SK-N-DZ (cell line): ENCODE data around the gene ALB. TPM values are rescaled to one million over a fixed set of nuclear protein-coding genes. Genes with fewer than 3 reads are reported as not detected.
"Not testable (repeated sequence)": the region's sequence is repeated elsewhere in the genome, so short reads cannot be mapped to it uniquely, and the experiment has no call there.

Experiments used
- DNase-seq: peaks from one replicate; pipeline ENCODE4 v3.0.0-alpha.2; 2015; ENCODE audit warnings: low spot score
- polyA plus RNA-seq, 2 experiments: library from polyadenylated mRNA; depleted of rRNA; stranded (reverse); fragments of >200 nt; gene quantifications; 2 replicates each; pipeline ENCODE4 v1.2.3, GENCODE V29; 2014

ALB gene
- polyA plus RNA-seq (2014; cell fraction: cytosol; rRNA removed) = 0.19 and 1.6 TPM in 2 replicates
- polyA plus RNA-seq (2014; cell fraction: nucleus; rRNA removed) = 3.6 and 5.0 TPM in 2 replicates

DNA sequence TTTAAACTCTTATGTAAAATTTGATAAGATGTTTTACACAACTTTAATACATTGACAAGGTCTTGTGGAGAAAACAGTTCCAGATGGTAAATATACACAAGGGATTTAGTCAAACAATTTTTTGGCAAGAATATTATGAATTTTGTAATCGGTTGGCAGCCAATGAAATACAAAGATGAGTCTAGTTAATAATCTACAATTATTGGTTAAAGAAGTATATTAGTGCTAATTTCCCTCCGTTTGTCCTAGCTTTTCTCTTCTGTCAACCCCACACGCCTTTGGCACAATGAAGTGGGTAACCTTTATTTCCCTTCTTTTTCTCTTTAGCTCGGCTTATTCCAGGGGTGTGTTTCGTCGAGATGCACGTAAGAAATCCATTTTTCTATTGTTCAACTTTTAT lies at the start of gene ALB:
ALB (plus strand) TSS at position 246 of the 400 bp plus-strand sequence; CDS start at position 287, 41 bp downstream.
- DNase-seq = no peak

DNA sequence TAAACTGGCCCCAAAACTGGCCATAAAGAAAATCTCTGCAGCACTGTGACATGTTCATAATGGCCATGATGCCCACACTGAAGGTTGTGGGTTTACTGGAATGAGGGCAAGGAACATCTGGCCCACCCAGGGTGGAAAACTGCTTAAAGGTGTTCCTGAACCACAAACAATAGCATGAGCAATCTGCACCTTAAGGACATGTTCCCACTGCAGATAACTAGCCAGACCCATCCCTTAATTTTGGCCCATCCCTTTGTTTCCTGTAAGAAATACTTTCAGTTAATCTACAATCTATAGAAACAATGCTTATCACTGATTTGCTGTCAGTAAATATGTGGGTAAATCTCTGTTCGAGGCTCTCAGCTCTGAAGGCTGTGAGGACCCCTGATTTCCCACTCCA lies 46.9 kb upstream of the ALB start:
- not testable (repeated sequence) for DNase-seq

DNA sequence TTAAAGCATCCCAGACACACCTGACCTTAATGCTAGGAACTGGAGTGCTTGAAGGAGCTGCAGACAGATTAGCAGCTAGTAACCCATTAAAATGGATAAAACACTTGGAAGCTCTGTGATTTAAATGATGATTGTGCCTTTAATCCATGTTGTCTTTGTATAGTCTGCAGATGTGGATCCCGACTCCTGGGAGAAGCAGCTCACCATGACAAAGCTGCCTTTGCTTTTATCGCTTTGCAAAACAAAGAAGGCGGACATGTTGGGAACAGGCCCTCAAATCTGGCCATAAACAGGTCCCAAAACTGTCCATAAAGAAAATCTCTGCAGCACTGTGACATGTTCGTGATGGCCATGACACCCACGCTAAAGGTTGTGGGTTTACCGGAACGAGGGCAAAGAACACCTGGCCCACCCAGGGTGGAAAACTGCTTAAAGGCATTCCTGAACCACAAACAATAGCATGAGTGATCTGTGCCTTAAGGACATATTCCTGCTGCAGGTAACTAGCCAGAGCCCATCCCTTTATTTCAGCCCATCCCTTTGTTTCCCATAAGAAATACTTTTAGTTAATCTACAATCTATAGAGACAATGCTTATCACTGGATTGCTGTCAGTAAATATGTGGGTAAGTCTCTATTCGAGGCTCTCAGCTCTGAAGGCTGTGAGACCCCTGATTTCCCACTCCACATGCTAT lies 34.4 kb upstream of the ALB start:
- not testable (repeated sequence) for DNase-seq

DNA sequence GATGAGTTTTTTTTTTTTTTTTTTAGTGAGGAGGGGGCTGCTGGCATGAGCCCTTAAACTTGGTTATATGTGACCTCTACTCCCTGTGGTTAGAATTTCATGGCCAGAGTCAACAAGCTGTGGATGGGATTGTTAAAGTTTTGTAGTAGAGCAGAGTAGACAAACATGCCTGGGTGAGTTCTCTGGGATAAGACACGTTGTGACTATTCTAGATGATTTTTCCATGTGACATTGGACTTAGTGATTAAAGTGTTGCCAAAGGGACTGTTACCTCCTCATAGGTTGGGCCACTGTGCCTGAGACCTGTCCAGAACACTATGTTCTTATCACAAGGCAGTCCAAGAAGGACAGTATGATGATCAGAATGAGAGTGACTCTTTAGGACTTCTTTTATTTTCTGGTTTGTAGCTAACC lies 28.8 kb upstream of the ALB start:
- DNase-seq = no peak

GRCh38 chr4:73376251-73376650 lies 27.8 kb upstream of the ALB start:
- no peak for DNase-seq

- no peak for DNase-seq
Observed at GRCh38 chr4:73376976-73377375, 27.1 kb upstream of the ALB start.

GRCh38 chr4:73378887-73379286 lies 25.2 kb upstream of the ALB start:
- no peak for DNase-seq

- no peak for DNase-seq
Observed at GRCh38 chr4:73379946-73380345, 24.1 kb upstream of the ALB start.

DNA sequence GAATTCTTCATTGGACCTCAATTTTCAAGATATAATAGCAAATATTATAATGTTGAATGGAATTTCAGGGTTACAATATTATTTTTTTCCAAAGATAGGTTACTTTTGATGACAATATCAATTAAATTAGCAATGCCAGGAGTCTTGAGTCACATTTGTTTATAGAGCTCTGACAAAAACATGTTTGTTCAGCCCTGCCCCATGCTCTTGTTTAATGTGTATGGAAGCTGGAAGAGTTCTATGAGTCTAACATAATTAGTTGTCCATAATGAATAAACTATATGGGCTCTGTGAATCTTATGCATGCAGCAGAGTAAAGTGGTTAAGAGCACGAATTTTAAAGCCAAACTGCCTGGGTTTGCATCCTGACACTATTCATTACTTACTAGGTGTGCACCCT lies 22.9 kb upstream of the ALB start:
- no peak for DNase-seq

DNA sequence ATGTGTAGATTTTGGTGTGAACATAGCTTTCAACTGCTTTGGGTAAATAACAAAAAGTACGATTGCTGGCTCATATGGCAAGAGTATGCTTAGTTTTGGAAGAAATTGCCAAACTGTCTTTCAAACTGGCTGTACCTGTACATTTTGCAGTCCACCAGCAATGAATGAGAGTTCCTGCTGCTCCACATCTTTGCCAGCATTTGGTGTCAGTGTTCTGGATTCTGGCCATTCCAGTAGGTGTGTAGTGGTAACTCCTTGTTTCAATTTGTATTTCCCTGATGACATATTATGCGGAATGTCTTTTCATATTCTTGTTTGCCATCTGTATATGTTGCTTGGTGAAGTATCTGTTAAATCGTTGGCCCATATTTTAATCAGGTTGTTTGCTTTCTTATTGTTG lies 20.6 kb upstream of the ALB start:
- no peak for DNase-seq

DNA sequence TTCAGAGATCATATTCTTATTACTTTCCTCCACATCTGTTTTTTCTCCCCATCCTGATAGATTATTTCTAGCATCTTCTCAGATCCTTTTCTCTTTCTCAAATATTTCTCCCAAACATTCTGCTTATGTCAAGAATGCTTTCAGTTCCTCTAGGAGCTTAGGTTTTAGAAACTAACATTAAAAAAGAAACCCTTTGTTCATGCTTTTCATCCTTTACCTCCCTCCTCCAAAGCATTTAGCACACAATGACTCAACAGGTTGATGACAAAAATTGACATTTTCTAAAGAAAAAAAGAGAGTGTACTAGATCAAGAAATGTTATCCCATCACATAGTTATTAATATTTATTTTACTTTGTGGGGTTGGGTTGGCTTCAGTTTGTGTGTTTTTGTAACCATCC lies 16.5 kb upstream of the ALB start:
- DNase-seq = no peak

- DNase-seq = no peak
Observed at GRCh38 chr4:73388887-73389286, 15.2 kb upstream of the ALB start.

DNA sequence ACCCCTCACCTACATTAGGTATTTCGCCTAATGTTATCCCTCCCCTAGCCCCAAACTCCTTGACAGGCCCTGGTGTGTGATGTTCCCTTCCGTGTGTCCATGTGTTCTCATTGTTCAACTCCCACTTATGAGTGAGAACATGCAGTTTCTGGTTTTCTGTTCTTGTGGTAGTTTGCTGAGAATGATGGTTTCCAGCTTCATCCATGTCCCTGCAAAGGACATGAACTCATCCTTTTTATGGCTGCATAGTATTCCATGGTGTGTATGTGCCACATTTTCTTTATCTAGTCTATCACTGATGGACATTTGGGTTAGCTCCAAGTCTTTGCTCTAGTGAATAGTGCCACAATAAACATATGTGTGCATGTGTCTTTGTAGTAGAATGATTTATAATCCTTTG lies 14.4 kb upstream of the ALB start:
- not testable (repeated sequence) for DNase-seq

GRCh38 chr4:73391774-73392173 lies 12.3 kb upstream of the ALB start:
- DNase-seq = no peak

DNA sequence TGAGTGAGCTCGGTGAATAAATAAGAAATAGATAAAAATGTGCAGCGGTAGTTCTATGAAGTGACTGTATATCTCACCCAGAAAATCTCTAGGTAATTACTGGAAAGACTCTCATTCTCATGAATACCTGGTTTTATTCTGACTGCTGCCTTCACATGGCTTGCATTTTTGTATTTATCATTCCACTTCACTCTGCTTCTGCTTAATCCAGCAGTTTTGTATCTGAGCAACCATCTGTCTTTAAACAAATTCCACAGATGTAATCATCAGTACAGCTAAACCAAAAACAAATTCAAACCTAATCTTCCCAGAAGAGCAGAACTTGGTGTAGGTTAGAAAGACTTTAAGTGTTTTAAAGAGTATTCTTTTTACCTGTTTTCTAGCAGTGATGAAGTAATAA lies 11.2 kb upstream of the ALB start:
- DNase-seq = no peak

GRCh38 chr4:73396304-73396703 lies 7.8 kb upstream of the ALB start:
- no peak for DNase-seq

DNA sequence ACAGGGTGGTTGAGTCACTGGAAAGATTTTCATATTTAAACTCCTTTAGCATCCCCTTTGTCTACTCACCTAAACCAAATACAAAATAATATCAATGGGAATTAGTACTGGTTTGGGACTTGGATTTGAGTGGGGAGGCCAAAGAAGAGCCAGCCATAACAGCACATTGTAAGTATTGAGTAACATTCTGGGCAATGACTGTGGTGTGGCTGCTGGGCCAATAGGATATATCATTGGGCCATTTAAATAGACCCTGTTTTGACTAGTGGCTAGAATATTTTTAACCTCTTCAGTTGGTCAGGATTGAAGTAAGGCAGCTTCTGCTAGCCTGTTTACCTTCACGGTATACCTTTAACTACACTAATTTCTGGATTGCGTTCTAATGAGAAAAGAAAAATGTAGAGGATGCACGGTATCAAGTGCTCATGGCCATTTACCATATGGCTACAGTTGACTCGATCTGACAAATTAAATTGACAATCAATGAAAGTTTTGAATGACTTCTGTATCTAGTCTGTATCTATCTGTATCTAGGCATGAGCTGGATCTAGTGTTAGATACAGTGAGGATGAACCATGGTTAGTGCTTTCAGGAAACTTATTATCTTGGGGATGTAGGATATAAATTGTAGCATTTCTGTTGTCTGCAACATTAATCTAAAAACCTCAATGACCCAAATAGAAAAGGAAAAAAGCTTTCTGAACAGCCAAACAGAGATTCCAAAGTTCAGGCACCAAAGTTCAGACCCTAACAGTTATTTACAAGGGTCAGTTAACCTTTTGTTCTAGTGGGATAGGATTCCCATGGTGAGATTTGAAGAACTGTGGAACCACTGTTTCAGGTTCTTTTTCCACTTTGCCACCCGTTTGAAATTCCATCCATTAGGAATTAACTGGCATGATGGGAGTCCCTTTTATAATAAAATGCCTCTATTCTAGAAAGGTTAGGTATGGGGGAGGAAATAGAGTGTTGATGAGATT lies 6.8 kb upstream of the ALB start:
- DNase-seq = no peak

DNA sequence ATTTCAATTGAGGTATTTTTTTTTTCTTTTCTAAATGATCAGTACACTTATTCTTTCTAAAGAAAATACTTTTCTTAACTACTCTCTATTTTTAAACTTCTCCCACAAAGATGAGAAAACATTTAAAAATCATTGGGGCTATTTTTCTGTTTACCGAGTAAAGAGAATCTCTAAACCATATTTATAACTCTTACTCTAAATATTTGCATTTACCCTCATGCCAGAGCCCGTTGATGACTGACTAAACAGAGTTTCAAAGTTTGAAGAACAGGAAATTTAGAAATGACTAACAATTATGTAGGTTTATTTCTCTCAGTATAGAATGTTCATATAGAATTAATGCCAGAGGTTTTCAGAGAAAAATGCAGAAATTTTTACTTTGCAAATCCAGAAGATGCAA lies 2.7 kb upstream of the ALB start:
- no peak for DNase-seq

DNA sequence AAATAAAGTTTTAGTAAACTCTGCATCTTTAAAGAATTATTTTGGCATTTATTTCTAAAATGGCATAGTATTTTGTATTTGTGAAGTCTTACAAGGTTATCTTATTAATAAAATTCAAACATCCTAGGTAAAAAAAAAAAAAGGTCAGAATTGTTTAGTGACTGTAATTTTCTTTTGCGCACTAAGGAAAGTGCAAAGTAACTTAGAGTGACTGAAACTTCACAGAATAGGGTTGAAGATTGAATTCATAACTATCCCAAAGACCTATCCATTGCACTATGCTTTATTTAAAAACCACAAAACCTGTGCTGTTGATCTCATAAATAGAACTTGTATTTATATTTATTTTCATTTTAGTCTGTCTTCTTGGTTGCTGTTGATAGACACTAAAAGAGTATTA lies 370 bp downstream of the ALB start:
- DNase-seq = no peak

GRCh38 chr4:73405138-73405537 lies 1.1 kb downstream of the ALB start:
- DNase-seq = no peak

DNA sequence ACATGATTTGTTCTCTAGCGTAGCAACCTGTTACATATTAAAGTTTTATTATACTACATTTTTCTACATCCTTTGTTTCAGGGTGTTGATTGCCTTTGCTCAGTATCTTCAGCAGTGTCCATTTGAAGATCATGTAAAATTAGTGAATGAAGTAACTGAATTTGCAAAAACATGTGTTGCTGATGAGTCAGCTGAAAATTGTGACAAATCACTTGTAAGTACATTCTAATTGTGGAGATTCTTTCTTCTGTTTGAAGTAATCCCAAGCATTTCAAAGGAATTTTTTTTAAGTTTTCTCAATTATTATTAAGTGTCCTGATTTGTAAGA lies 2.4 kb downstream of the ALB start:
- no peak for DNase-seq

DNA sequence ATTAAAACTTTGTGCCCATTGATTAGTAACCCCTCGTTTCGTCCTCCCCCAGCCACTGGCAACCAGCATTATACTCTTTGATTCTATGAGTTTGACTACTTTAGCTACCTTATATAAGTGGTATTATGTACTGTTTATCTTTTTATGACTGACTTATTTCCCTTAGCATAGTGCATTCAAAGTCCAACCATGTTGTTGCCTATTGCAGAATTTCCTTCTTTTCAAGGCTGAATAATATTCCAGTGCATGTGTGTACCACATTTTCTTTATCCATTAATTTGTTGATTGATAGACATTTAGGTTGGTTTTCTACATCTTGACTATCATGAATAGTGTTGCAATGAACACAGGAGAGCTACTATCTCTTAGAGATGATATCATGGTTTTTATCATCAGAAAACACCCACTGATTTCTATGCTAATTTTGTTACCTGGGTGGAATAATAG lies 3.2 kb downstream of the ALB start:
- no peak for DNase-seq
